HG02973 (cell line): Measurements from ENCODE around the gene FXYD6.

Experiments
- ATAC-seq: cut with Tn5 transposase; IDR thresholded peaks from one replicate; pipeline ENCODE4 v1.9.1; 2021; ENCODE audit warnings: moderate library complexity; ENCODE audit not compliant: unreplicated experiment

FXYD6 gene

DNA sequence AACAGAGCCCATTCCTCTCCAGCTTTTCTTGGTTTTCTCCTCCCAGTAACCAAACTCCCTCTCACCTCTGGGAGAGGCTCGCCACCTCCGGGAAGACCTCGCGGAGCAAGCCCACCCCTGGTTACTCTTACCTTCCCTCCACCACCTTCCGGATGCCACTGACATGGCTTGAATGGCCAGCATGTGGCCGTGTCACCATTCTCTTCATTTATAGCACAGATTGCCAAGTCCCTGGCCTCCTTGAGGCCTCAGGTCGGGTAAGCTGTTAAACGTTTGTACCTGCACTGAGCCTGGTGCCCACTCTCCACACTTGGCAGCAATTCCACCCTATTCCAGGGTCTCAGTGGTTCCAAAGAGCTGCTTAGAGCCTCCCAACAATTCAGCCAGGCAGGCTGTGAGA lies 43.9 kb downstream of the FXYD6 start:
- ATAC-seq, result no peak

DNA sequence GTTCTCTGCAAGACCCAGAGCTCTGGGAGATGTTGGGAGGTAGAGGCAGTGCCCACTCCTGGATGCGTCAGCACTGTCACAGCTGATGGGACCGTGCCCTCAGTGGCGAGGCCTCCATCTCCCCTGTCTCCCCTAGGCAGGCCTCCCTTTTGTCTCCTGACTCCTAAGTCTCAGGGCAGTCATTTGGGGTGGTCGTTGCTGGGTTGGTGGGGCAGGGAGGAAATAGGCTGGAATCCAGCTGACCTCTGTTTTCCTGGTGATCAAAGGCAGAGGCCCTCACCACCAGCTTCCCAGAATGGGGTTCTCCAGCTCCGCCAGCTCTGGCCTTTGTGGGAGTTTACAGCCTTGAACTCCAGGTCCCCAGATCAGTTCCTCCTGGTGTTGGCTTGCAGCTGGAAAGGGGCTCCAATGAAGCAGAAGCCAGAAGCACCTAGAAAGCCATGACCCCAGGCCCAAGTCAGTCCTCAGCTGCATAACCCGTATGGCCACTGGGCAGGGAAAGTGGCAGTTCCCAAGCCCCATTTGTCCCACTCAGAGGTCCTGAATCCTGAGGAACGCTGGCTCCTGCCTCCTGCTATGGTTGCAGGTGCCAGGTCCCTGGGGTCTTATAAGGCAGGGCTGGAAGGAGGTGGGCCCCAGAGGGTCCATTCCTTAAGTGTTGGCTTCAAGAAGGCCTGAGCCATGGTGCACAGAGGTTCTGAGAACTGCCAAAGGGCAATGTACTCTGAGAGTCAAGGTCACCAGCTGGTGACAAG lies 44.6 kb downstream of the FXYD6 start:
- ATAC-seq, result no peak

DNA sequence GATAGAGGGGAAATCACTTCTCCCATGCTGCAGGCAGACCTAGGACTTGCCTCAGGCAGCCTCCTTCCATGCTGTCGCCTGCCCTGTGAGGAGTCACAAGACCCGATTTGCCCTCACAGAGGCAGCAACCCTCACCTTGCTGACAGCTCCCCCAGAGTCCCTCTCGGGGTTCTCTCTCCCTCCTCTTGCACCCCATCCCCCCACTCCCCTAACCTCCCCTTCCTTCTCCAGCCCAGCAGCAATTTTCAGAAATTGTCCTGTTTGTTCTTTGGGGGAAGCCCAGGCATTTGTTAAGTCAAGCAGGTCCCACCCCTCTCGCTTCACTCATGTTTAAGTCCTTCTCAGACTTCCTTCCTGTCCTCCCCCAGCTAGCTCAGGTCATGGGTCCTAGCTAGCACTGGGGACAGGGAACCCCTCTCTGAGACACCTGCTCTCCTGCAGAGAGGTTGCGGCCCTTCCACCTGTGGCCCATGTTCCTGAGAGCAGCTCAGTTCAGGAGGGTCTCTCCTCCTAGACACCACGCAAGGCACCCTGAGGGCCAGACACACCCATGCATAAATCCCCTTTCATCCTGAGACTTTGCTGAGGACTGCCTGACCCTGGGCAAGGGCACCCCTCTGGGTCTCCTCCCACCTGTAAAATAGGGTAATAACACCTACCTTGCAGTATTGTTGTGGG lies 45.6 kb downstream of the FXYD6 start:
- ATAC-seq, result no peak

DNA sequence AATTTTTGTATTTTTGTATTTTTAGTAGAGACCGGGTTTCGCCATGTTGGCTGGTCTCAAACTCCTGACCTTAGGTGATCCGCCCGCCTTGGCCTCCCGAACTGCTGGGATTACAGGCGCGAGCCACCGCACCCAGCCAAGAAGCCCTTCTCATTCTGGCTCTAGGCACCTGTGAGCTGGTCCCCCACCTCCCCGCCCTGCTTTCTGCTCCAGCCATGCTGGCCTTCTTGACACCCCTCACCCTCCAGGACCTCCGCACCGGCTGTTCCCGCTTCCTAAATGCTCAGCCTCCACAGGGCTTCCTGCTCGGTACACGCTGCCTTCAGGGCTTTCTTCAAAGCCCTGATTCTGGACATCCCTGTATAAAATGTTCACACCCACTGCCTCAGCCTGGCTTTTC lies 46.4 kb downstream of the FXYD6 start:
- ATAC-seq, result no peak

DNA sequence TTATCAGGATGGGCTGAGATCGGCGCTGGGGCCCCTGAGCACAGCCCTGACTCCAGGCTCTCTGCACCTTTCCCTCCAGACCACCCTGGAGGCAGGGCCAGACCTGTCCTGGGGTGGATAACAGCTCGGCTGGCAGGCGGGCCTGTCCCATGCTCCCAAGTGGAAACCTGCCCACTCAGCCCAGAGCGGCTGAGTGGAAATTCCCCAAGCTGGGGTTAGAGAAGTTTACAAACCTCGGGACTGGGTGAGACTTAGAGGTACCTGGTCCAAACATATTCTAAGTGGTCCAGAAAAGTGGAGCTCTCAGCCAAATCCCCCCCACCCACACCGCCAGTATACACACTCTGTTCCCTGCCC lies 47.1 kb downstream of the FXYD6 start:
- no peak for ATAC-seq

DNA sequence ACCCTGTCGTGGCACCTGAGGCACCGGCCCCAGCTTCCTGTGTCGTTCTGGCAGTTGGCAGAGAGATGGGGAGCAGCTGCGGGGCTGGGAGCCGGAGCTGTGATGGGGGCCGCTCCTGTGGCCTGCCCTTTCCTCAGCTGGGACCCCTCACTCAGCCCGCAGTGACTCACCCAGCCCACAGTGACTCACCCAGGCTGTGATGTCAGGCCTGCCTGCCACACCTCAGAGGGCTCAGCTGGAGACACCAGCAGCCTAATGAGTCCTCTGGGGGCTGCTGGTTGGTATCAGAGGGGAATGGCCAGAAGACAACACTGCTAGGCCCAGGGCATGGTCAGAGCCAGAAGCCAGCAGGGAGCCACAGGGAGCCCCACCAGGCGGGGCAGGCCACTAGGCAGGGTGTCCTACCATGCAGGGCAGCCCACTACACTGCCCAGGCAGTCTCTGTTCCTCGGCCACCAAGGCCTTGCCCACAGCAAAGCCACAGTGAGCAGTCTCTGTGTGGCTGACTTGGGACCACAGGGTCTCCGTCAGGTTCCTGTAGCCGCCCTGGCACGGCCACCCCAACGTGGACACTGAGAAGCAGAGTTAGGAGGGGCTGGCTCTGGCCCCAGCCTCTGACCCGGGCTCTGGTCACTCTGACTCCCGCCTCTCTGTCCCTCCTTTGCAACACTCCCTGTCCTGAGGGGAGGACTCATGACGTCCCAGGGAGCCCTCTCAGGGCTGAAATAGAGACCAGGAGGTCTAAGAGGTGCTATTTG lies 47.7 kb downstream of the FXYD6 start:
- ATAC-seq, result no peak

DNA sequence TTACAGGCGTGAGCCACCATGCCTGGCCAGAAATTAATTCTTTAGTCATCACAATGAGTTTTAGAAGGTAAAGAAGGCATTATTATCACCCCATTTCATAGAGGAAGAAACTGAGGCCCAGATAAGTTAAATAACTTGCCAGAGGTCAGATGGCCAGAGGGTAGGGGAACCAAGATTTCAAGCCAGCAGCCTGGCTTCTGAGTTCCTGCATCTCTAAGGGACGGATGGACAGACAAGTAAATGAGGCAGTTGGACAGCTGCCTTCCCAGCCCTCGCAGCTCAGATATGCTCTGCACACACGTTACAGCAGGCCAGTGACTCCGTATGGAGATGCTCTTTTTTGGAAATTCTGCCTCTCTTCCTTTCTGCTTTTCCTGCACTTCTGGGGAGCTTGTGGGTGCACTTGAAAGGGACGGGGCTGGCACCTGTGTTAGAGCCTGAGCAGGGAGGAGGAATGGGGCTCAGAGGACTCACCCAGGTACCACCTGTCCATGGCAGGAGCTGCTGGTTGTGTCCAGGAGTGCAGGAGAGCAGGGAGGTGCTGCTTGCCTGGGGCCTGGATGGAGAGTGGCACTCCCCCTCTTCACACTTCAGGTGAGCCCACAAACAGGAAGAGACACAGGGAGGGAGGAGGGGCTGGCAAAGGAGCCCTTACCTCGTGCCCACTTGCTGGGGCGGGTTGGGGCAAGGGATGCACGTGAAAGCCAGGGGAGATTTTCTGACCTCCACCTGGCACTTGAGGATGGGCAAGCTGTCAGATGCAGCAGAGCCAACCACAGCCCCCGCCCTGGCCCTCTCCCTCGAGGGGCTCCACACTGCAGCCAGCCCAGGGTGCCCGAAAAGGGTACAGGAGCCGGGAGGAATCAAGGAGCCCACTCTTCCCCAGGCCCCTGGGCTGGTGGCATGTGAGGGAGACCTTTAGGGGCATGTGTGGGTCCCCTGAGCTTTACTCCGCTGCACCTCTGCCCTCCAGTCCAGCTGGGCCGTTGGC lies 48.6 kb downstream of the FXYD6 start:
- no peak for ATAC-seq

DNA sequence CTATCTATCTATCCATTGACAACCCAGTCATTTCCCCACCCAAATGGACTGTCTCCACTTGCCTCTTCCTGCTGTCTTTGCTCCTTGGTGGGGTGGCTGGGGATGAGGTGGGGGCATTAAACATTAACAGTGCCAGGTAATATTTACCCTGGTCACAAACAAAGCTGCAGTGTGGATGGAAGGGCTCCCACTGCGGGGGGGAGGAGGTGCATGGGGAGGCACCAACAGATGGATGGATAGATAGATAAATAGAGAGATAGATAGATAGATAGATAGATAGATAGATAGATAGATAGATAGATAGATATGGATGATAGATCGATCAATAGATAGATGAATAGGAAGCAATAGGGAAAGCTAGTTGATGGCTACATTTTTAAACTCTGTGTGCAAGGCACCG lies 49.6 kb downstream of the FXYD6 start:
- ATAC-seq, result no peak

DNA sequence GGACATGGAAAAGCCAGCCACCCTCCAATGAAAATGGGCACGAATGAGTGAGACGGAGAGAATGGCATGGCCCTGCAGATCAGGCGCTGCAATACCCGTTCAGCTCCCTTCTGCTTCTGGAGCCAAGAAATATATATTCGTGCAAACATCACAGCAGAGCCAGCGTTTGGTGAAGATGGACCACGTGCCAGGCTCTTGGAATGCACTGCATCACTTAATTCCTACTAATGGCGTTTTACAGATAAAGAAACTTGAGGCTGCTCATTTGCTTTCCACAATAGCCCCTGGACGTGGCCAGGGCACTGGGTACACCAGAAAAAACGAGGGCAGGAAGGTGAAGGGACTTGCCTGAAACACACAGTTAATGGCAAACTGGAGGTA lies 50.3 kb downstream of the FXYD6 start:
- no peak for ATAC-seq

DNA sequence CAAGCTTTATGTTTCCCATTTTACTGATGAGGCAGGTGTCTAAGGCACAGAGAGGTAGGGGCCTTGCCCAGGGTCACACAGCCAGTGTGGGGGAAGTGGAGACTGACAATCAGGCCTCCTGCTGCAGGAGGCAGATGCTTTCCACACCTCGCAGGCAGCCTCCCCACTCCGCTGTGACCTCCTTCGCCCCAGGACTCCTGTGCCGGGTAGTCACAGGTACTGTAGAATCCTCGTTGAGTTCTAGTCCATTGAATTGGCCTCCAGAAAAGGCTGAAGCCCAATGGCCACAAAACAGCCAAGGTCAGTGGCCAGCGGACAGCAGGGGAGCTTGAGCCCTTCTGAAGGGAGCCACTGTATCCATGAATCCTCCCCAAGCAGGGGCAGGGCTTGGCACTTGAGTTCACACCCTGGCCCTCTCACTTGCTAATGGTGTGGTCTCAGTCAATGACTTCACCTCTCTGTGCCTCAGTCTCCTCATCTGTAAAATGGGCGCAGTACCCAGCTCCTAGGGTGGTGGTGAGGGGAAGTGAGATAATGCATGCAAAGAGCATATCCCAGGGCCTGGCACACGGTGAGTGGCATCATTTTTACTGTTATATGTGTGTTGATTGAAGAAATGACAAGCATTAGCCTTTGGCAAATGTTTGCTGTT lies 50.8 kb downstream of the FXYD6 start:
- ATAC-seq, result no peak

DNA sequence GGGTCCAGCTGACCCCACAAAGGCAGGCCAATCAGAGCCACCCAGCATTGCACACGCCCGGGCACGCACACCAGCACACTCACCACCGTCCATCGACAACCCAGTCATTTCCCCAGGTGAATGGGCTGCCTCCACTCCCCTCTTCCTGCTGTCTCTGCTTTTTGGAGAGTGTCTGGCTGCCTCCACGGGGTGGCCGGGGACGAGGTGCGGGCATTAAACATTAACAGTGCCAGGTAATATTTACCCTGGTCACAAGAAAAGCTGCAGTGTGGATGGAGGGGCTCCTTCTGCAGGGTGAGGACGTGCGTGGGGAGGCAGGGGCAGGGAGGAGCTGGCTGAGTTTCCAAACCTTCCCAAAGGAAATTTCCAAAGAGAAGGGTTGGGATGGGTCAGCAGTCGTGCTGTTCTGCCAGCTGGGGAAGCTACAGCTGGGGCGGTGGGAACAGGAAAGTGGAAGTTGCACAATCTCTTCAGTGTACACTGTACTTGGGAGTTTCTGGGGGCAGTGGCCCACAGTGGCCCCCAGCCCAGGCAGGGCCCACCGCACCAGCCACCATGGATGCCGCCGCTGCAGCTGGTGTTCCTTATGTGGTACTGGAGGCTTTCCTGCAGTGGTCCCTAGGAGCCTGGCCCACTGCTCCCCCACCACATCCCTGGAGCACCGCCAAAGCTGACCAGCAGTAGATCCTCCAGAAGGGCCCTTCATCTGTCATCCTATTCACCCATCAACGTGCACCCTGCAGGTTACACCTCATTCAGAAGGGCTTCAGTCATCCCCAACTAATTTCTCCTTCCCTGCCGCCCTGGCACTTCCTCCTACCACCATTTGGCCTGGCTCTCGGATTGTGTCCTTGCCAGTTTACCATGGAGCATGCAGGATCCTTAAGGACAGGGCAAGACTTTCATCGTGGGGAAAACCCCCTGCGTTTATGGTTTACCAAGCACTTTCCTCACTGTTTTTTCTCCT lies 51.6 kb downstream of the FXYD6 start, which contains the start of gene FXYD2:
Gene FXYD2, minus strand, starts transcription at position 174 of the 967 bp plus-strand sequence. Its CDS starts 66 bp downstream, at position 108.
- no peak for ATAC-seq

DNA sequence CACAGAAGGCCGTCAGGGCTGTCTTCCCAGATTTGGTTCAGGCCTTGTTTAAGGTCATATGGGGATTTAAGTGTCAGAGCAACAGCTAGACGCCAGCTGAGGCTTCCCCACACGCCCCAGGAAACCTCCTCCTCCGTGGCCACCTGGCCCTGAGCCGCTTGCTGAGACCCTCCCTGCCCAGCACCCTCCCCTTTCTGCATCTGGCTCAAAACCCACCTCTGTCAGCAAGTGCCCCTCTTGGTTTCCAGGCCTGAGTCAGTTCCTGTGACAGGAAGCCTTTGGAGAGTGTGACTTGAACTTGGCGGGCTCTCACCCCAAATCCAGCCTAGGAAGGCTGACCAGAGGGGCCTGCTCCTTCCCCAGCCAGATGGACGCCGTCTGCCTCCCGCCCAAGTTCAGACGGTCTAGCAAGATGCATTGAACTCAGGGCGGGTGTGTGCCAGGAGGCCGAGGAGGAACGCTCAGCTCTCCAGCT lies 52.5 kb downstream of the FXYD6 start:
- ATAC-seq, result no peak

DNA sequence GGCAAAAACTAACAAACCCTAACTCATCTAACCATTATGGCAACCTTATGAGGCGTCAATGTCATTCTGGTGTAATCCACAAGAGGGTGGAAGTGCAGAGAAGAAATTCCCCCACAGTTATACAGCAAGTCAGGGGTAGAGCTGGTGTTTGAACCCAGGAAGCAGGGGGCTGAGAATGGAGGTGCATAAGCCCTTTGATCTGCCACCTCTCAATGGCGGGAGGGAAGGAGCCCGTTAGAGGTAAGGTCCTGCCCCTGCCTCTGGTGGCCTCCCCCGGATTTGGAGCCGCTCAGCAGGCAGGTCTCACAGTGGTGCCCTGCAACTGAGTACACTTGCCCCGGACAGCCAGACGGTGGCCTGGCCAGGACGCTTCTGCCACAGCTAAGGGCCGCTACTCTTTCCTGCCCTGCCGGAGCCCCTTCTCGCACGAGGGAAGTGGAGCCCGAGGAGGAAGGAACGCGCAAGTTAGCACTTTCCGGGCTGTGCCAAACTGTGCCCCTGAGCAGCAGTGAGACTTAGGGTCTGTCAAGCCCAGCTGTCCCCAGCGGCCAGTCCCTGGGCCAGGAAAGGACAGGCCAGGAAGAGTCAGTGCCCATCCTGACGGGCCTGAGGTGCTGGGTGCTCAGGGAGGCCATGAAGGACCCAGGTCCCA lies 53.0 kb downstream of the FXYD6 start:
- no peak for ATAC-seq

DNA sequence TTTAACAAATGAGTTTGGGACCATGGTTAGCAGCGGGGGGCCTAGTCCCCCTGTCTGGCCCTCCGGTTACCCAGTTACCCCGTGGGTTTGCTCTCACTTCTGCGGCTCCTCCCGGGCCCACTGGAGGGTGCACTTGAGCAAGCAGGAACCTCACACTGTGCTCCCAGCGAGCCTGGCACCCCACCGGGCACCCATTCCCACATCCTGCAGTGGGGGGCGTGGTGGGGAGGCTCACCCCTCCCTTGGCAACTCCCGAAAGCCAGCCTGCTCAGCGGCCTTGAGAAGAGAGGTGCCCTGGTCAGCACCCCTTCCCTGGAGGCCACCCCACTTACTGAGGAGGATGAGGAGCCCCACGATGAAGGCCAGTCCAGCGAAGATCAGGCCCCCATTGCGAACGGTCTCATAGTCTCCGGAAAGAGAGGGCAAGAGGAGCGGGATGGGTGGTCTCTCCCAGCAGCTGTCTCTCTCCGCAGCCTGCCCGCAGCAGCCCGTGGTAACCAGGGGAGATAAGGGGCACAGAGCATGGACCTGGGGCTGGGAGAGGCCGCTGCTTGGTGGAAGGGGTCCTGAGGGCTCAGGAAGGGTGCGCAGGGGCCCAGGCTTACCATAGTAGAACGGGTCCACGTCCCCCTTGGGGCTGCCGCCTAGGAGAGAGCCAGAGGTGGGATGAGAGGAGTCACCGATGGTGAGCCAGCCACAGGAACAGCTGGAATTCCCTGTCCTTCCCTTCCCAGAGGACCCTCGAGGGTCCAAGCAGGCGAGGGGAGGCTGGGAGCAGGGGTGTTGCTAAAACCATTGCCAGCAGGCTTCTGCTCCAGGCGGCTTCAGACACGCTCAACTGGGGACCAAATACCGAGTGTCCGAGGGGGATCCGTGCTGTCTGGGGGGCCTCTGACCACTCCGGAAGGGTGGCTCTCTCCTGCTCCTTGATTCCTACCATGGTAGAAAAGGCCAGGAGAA lies 54.1 kb downstream of the FXYD6 start:
- no peak for ATAC-seq

DNA sequence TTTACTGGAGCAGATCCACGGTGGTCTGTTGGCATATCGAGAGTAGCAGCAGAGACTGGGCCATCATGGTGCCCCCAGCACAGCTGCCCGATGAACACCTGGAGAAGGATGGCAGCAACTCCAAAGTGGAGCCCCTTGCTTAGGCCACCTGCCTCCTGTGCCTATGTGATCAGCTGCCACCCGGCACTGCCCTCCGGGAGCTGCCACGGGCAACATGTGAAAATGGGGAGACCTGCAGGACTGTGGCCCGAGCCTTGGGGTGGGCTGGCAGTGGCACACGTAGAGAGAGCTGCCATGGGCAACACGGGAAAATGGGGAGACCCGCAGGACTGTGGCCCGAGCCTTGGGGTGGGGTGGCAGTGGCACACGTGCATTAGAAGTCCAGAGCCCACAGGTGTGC lies 55.0 kb downstream of the FXYD6 start:
- no peak for ATAC-seq

DNA sequence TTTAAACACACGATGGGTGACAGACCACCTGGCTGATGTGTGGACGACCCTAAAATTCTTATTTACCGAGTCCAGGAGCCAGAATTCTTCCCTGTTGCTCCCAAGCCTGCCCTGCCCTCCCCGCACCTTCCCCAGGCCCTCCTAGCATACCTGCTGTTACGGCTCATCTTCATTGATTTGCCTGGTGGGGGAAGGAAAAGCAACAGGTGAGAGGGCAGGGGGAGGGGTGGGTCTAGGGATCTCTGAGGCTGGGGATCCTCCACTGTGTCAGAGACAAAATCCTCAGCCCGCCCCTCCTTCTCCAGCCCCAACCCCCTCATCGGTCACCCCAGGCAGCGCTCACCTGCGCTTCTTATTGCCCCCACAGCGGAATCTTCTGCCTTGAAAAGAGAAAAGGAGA lies 55.9 kb downstream of the FXYD6 start:
- ATAC-seq, result no peak

DNA sequence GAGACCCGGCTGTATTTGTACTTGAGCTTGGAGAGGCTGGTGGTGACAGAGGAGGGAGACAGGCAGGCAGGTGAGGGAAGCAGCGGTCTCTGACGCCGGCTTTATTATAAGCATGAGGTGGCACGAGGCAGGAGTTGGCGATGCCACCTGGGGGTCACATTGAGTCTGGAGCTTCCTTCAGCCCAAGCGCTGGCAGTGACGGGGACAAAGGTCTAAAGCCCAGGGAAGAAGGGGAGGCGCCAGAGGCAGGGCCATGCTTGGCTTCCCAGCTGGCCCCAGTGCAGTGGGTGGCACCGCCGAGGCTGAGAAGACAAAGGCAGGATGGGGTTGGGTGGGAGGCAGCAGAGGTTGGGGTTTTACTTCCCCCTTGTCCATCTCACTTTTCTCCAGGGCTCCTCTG lies 56.4 kb downstream of the FXYD6 start:
- ATAC-seq, result no peak
